Esophagus muscularis mucosa (tissue), 4 donors: Measurements from ENCODE around the gene GPC1. TPM values are rescaled to one million over a fixed set of nuclear protein-coding genes. Genes with fewer than 3 reads are reported as not detected.

Source experiments
- DNase-seq: peaks from one replicate; pipeline ENCODE4 v3.0.0-alpha.2; 2017; ENCODE audit errors: extremely low spot score
- H3K27ac ChIP-seq, 4 donors: fragments of 200-600 bp; sonication (generic); replicated peaks in 1 of 4; 1 replicate in 3 of 4; 2 replicates in 1 of 4; pipeline ENCODE4 v1.5.1; 2016 to 2019; ENCODE audit warnings: mild to moderate bottlenecking in 1 of 4
- H3K27me3 ChIP-seq, 4 donors: fragments of 200-600 bp; sonication (generic); one replicate each; pipeline versions ENCODE4 v1.5.1 to v1.6.0; 2016 to 2019
- H3K36me3 ChIP-seq, 4 donors: fragments of 200-600 bp; sonication (generic); one replicate each; pipeline ENCODE4 v1.5.1; 2016 to 2019
- H3K4me1 ChIP-seq, 4 donors: fragments of 200-600 bp; sonication (generic); one replicate each; pipeline ENCODE4 v1.5.1; 2016 to 2019
- H3K4me3 ChIP-seq, 4 donors: fragments of 200-600 bp; sonication (generic); 1 replicate in 2 of 4; 2 replicates in 2 of 4; pipeline ENCODE4 v1.5.1; 2016 to 2019; ENCODE audit warnings: mild to moderate bottlenecking in 4 of 4, moderate library complexity in 1 of 4
- H3K9me3 ChIP-seq, 4 donors: fragments of 200-600 bp; sonication (generic); 1 replicate in 3 of 4; 2 replicates in 1 of 4; pipeline ENCODE4 v1.5.1; 2016 to 2019
- CTCF ChIP-seq, 3 experiments: fragments of 200-600 bp in 2 of 3; fragments of 450-650 bp in 1 of 3; sonication (generic) in 2 of 3; IDR thresholded peaks; one replicate each; pipeline ENCODE4 v1.5.1; 2017 to 2019; ENCODE audit warnings: antibody characterized with exemption in 3 of 3, mild to moderate bottlenecking in 2 of 3, moderate library complexity in 1 of 3
- EP300 ChIP-seq: sonication (generic); formaldehyde crosslinking; IDR thresholded peaks from one replicate; pipeline ENCODE4 v1.6.1; 2017; ENCODE audit warnings: antibody characterized with exemption
- POLR2A ChIP-seq: fragments of 450-650 bp; IDR thresholded peaks from one replicate; pipeline ENCODE4 v1.6.1; 2017; ENCODE audit warnings: antibody characterized with exemption, moderate library complexity, mild to moderate bottlenecking, low read depth
- POLR2AphosphoS5 ChIP-seq, 2 donors: sonication (generic); formaldehyde crosslinking; IDR thresholded peaks; one replicate each; pipeline ENCODE4 v1.6.1; 2017; ENCODE audit warnings: antibody characterized with exemption in 2 of 2
- WGBS: methylation state at CpG from one replicate; pipeline ENCODE4 v1.1.5; 2018; 5-methylcytosine and 5-hydroxymethylcytosine counted together
- intact Hi-C: fragments of 100-400 bp; cut with DNase I; formaldehyde crosslinking; loops from one replicate; pipeline ENCODE4 v1.15.1; 2023
- total RNA-seq, 4 donors: library from RNA; depleted of rRNA; stranded (reverse); fragments of >200 nt; gene quantifications; one replicate each; pipeline versions ENCODE4 v1.1.0 to v1.2.1, GENCODE V29; 2016

The GPC1 gene
- total RNA-seq, 4 donors from 2014 or later = 29.1 to 71.5 (median 41.8) TPM

DNA sequence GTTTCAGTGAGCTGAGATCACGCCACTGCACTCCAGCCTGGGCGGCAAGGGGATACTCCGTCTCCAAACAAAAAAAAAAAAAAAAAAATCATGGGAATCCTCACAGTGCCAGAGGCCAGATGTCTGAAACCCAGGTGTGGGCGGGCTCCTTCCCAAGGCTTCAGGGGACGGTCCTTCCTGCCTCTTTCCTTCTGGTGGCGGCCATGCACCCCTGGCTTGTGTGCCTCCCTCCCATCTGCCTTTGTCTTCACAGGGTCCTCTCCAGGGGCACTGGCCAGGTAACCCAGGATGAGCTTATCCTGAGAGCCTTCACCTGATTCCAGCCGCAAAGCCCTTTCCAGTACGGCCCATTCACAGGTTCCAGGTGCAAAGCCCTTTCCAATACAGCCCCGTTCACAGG, 40.9 kb upstream of the GPC1 start:
- Histone ChIP-seq H3K27me3 (no peaks in the 10 kb centered on the region), H3K36me3 (no peaks in the 10 kb centered on the region), H3K4me1 (no peaks in the 10 kb centered on the region), H3K9me3 (no peaks in the 10 kb centered on the region), H3K27ac (no peak overlapping the region), H3K4me3 (no peak overlapping the region)
- no peak for DNase-seq
- intact Hi-C loops = no loop called here
- WGBS = 92% methylated on average over 8 of the region's 9 CpGs
- no peak for TF ChIP-seq POLR2AphosphoS5 (IDR thresholded peaks at IDR 0.05)
- TF ChIP-seq EP300 = no peak
- no peak for TF ChIP-seq CTCF (IDR thresholded peaks at IDR 0.05)
- TF ChIP-seq POLR2A = no peak

- 89% methylated on average over 6 of the region's 8 CpGs for WGBS
- Histone ChIP-seq H3K27me3 (peaks cover 0 to under 1% (median 0%) of the 10 kb centered on the region in 4 donors), H3K9me3 (no peaks in the 10 kb centered on the region), H3K36me3 (no peaks in the 10 kb centered on the region), H3K27ac (no peak overlapping the region), H3K4me3 (no peak overlapping the region), H3K4me1 (no peaks in the 10 kb centered on the region)
- intact Hi-C loops = no loop called here
- no peak for TF ChIP-seq POLR2AphosphoS5 (IDR thresholded peaks at IDR 0.05)
- no peak for TF ChIP-seq POLR2A
- TF ChIP-seq EP300 = no peak
- TF ChIP-seq CTCF (IDR thresholded peaks at IDR 0.05) = no peak
- DNase-seq = no peak
Observed at GRCh38 chr2:240395448-240395847, 40.0 kb upstream of the GPC1 start.

DNA sequence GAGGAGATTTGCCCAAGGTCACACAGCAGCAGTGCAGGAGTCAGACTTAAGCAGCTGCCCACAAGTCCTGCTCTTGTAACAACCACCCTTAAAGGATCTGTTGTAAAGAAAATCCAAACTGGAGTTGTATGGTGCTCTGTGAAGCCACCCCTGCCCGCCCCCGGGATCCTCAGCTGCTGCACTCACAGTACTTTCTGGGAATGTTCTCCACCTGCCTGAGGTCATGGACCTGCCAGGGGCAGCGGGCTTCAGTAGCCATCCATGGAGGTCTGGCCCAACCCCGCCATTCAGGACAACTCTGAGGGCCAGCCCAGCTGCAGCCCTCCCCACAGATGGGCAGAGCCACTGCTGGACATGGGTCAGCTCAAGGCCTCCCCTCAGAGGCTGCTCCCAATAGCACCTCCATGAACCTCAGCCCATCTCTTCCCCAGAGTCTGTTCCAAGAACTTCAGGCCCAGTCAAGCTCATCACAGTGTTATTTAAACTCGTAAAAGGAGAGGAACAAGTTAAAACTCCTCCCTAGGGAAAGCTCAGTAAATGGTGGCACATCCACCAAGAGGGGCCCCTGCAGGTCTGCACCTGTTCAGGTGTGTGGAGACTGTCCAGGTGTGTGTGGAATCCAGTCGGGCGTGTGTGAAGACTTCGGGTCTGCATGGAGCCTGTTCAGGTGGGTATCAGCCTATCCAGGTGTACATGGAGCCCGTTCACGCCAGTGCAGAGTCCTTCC, 39.4 kb upstream of the GPC1 start:
- Histone ChIP-seq H3K27me3 (peaks cover 0 to 6% (median 0%) of the 10 kb centered on the region in 4 donors), H3K36me3 (no peaks in the 10 kb centered on the region), H3K9me3 (no peaks in the 10 kb centered on the region), H3K4me1 (no peaks in the 10 kb centered on the region), H3K4me3 (no peak overlapping the region), H3K27ac (no peak overlapping the region)
- WGBS = 91% methylated on average over 10 of the region's 10 CpGs
- no peak for DNase-seq
- TF ChIP-seq CTCF (IDR thresholded peaks at IDR 0.05) = no peak
- TF ChIP-seq EP300 = no peak
- TF ChIP-seq POLR2A = no peak
- TF ChIP-seq POLR2AphosphoS5 (IDR thresholded peaks at IDR 0.05) = no peak
- intact Hi-C loops = no loop called here

DNA sequence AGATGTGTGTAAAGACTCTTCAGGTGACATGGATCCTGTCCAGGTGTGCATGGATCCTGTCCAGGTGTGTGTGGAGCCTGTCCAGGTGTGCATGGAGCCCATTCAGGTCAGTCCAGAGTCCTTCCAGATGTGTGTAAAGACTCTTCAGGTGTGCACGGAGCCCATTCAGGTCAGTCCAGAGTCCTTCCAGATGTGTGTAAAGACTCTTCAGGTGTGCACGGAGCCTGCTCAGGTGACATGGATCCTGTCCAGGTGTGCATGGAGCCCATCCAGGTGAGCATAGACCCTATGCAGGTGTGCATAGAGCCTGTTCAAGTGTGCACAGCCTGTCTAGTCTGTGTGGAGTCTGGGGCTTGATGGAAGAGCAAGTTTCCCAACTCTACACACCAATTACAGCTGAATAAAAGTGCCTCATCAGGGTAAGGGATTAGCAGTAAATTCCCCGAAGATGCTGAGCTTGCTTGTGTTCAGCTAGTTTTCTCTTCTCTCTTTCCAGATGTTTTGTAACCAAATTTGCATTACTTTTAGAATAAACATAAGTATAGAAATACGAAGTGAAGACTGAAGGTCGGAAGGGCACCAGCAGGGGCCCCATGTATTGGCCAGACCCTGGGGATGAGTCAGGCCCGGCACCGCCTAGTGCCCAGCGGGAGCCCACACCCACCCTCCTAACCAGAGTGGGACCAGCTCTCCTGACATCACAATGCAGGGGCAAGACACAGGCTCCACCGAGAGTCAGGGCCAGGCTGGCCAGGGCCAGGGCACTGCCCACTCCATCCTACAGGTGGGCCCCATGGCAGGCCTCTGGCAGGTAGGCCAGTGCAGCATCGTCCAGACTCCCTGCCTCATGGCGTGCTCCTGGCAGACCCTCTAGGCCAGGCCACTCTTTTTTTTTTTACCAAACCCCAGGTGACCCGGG, 38.6 kb upstream of the GPC1 start:
- Histone ChIP-seq H3K9me3 (no peaks in the 10 kb centered on the region), H3K4me1 (no peaks in the 10 kb centered on the region), H3K4me3 (no peak overlapping the region), H3K27ac (no peak overlapping the region), H3K27me3 (peaks cover 0 to 14% (median 0%) of the 10 kb centered on the region in 4 donors), H3K36me3 (no peaks in the 10 kb centered on the region)
- TF ChIP-seq POLR2AphosphoS5 (IDR thresholded peaks at IDR 0.05) = no peak
- TF ChIP-seq EP300 = no peak
- TF ChIP-seq CTCF (IDR thresholded peaks at IDR 0.05) = no peak
- no peak for TF ChIP-seq POLR2A
- 94% methylated on average over 12 of the region's 12 CpGs for WGBS
- intact Hi-C loops = no loop called here
- DNase-seq = no peak
